Posterior vena cava (tissue), 2 donors: ENCODE data around the gene GNA14. TPM values are rescaled to one million over a fixed set of nuclear protein-coding genes. Genes with fewer than 3 reads are reported as not detected.
"Not testable (repeated sequence)": the region's sequence is repeated elsewhere in the genome, so short reads cannot be mapped to it uniquely, and the experiment has no call there.

Source experiments
- DNase-seq: peaks from one replicate; pipeline ENCODE4 v3.0.0-alpha.2; 2020; ENCODE audit warnings: low spot score
- intact Hi-C, 2 donors: fragments of 100-400 bp; cut with DNase I; formaldehyde crosslinking; loops; one replicate each; pipeline versions ENCODE4 v1.14.1 to v1.14.2; 2022 to 2023
- total RNA-seq, 2 donors: library from RNA; stranded (reverse); fragmentation: NEBNext Ultra II Directional; extraction: Animal tissue kit (Norgen Biotek cat#: 25700); gene quantifications; one replicate each; pipeline ENCODE4 v1.2.1, GENCODE V29; 2021
- donor health status: DM: yes; HTN: yes; CAD: no.
- donor health status: DM: yes; HTN: yes; CAD: no.

GNA14 gene
- total RNA-seq, 2 donors from 2014 or later: 5.2 to 6.0 TPM

DNA sequence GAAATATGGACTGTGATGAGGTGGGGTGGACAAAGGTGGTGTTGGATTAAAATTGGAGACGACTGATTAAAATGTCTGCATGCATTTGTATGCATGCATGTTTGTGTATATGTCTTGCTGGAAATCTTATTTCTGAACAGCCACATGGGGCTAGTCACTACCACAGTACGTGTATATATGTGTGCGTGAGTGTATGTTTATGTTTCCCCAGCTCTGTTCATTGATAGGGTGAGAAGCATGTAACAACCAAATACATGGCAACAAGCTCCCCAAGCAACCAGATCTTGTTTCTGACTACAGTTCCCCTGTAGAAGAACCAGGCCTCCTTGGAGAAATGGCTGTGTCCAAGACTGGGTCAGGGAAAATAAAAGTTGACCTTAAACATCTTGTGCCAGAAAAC, 139.7 kb downstream of the GNA14 start:
- DNase-seq: no peak

DNA sequence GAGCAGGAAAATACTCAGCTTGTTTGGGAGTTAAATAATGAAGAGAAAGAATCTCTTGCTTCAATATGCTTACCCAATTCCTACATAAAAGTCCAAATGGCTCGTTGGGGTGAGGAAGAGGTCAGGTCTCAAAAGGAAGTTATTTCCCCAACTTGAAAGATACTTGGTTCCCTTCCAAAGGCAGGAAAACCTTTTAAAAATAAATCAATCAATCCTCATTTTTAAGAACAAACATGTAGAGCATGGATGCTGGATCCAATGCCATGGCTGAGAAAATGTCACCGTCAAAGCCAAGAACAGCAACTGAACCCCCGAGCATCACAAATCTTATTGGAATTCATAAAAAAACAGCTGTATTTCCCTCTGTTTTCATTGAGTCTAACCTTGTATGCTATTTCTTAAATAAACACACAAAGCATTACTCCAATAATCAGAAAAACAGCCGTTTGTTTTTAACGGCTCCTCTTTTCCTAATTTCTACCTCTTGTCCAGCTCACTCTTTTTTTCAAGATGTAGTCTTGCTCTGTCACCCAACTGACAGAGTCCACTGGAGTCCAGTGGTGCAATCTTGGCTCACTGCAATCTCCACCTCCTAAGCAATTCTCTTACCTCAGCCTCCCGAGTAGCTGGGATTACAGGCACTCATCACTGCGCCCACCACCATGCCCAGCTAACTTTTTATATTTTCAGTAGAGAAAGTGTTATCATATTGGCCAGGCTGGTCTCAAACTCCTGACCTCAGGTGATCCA, 140.7 kb downstream of the GNA14 start:
- no peak for DNase-seq
- intact Hi-C loops: no loop called here

More for the DNA sequence above, 139.7 kb downstream of the GNA14 start:
- intact Hi-C loops: no loop called here

DNA sequence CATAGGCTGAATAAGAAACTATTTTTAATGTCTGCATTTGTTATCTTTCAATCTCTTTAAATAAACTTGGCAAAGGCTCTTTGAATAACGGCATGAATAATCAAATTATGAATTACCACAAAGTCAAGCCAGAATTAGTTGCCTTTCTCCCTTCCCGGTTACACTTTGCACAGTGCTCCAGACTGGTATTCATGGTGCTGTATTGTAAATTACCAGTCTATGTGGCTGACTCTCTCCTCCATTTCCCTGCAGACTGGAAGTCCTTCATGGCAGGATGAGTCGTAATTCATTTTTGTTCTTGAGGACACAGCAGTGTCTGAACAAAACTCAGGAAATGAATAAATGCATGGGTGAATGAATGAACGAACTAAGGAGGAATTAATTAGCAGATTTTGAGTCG, 142.9 kb downstream of the GNA14 start:
- no peak for DNase-seq
- intact Hi-C loops: no loop called here

DNA sequence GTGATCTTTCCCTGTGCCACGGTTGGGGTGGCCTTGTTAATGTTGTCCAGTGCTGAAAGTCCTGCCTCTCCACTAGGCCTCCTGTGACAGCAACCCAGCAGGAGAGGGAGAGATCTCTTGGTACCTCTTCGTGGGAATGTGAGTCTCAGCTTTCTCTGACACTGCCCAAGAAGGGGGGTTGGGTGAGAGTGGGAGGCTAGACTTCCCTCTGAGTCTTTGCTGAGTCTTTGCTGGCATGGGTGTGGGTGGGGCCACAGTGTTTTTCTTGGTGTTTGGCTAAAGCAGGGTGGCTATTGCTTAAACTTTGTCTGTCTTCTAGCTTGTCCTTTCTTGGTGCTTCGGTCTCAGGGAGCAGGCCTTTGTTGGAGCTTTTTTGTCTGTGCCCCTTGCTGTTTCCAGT, 145.6 kb downstream of the GNA14 start:
- DNase-seq: no peak
- intact Hi-C loops: no loop called here

GRCh38 chr9:77498891-77499290, 149.2 kb downstream of the GNA14 start:
- no peak for DNase-seq
- intact Hi-C loops: no loop called here

- intact Hi-C loops: no loop called here
- no peak for DNase-seq
Measured at GRCh38 chr9:77497322-77498198, 150.6 kb downstream of the GNA14 start.

- intact Hi-C loops: no loop called here
- DNase-seq: no peak
Measured at GRCh38 chr9:77495834-77496671, 152.1 kb downstream of the GNA14 start.

GRCh38 chr9:77490279-77490678, 157.8 kb downstream of the GNA14 start:
- intact Hi-C loops, DNase-seq: not testable (repeated sequence)

DNA sequence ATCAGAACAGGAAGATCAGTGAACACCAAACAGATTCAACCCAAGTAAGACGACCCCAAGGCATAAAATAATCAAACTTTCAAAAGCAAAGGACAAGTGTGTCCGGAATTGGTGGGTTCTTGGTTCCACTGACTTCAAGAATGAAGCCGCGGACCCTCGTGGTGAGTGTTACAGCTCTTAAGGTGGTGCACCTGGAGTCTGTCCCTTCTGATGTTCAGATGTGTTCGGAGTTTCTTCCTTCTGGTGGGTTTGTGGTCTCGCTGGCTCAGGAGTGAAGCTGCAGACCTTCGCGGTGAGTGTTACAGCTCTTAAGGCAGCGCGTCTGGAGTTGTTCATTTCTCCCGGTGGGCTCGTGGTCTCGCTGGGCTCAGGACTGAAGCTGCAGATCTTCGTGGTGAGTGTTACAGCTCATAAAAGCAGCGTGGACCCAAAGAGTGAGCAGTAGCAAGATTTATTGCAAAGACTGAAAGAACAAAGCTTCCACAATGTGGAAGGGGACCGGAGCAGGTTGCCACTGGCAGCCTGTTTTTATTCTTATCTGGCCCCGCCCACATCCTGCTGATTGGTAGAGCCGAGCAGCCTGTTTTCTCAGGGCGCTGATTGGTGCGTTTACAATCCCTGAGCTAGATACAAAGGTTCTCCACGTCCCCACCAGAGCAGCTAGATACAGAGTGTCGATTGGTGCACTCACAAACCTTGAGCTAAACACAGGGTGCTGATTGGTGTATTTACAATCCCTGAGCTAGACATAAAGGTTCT, 158.5 kb downstream of the GNA14 start:
- DNase-seq, intact Hi-C loops: not testable (repeated sequence)

GRCh38 chr9:77488439-77489126, 159.5 kb downstream of the GNA14 start:
- no peak for DNase-seq
- intact Hi-C loops: no loop called here

GRCh38 chr9:77486968-77487367, 161.2 kb downstream of the GNA14 start:
- no peak for DNase-seq
- intact Hi-C loops: no loop called here

DNA sequence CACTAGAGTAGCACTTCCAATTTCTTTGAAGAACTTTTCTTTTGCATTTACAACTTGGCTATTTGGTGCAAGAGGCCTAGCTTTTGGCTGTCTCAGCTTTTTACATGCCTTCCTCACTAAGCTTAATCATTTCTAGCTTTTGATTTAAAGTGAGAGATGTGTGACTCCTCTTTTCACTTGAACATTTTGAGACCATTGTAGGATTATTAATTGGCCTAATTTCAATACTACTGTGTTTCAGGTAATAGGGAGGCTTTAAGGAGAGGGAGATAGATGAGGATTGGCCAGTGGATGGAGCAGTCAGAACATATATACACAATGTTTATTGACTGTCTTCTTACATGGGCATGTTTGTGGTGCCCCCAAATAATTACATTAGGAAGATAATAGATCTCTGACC, 161.7 kb downstream of the GNA14 start:
- DNase-seq: no peak
- intact Hi-C loops: no loop called here

DNA sequence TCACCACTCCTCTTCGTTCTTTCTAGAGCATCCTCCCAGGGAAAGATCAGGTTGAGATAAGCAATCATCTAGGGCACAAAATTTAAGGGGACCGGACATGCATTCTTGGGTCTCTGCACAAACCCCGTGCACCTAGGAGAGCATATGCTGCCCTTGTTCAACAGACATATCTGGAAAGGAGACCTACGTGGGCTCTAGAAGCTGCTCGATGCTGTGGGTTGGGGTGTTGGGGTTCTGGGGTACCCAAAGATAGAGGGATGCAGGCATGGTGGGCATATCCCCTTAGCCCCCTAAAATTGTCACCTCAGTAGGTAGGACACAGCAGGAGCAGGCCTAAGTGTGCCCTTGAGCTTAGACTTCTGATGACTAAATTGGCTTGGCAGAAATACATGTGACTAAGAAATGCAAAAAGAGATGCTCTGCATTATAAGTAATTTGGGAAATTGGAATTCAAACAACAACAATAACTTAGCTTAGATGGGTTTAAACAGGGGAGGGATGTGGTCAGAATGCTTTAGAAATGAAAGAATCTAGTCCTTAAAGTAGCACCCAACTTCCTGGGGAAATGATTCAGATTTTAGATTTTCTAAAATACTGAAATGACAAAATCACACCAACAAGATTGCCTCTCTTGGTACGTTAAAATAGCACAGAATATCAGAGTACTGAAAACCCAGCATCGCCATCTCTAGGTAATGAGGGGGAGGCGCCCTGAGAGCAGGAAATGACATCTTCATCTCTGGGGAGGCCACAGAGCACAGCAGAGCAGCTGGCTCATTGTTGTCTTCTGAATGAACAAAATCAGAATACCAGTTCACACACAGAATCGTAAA, 172.3 kb downstream of the GNA14 start:
- DNase-seq: no peak
- intact Hi-C loops: no loop called here

DNA sequence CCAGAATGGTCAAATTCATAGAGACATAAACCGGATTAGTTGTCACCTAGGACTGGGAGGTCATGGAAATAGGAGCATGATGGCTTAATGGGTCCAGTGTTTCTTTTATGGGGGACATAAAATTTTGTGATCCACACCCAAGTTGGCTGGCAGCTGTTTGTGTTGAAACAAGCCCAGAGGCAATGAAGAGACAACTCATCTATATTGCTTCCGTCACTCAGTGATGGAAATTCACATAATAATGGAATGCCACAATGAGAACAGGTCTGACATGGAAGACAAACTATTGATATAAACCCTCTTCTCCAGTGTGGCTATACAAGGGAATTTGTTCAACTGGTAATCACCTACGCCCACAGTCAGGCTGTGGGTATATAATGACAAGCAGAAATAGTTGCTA, 173.2 kb downstream of the GNA14 start:
- intact Hi-C loops: no loop called here
- no peak for DNase-seq

DNA sequence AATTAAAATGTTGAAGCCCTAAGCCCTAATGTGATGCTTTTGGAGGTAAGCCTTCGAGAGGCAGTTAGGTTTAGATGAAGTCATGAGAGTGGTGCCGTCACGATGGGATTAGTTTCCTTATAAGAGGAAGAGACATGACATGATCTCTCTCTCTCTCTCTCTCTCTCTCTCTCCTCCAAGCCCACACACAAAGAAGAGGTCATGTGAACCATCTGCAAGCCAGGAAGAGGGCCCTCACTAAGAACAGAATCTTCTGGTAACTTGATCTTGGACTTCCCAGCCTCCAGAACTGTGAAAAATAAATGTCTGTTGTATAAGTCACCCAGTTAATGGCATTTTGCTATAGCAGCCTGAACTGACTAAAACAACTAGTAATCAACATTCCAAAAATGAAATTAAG, 175.5 kb downstream of the GNA14 start:
- intact Hi-C loops: no loop called here
- DNase-seq: no peak

- DNase-seq: no peak
- intact Hi-C loops: no loop called here
Measured at GRCh38 chr9:77471572-77471971, 176.6 kb downstream of the GNA14 start.

DNA sequence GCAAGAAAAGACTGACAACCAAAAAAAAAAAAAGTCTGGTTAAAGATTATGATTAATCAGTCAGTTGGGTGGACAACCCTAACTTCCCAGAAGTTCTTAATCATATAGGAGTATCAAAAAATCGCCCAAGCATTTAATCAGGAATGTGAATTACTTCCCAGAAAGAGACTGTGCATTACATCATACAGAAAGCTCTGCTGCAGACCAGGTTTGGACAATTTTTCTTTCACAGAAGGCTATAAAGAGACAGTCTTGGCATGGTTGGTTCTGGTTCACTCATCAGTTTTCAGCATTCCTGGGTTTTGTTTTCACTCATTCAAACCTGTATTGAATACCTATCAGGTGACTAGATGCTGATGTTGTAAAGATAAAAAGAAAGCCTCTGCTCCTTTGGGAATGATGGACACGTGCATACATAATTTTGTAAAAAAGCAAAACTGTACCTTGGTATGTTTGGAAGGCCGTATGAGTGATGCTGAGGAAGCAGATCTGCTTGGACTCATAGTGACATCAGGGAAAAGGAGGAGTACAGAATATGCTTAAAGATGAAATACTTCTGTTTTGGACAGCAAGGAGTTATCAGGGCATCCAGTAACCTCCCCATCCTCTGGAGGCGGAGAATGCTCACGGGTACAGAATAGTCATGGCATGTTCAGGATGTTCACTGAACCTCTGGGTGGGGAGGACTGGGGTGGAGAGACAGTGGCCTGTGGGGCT, 178.4 kb downstream of the GNA14 start:
- no peak for DNase-seq
- intact Hi-C loops: loop anchor here in 1 of 2 donors (10.0 kb wide), 1 partner anchor 275 kb away; no protein-coding TSS in a partner anchor
